GM19238 (cell line): ENCODE results near the gene CD200.

Experiments used
- DNase-seq: peaks from one replicate; pipeline ENCODE4 v3.0.0; 2011; ENCODE audit warnings: low spot score; ENCODE audit not compliant: insufficient read length

CD200 gene

DNA sequence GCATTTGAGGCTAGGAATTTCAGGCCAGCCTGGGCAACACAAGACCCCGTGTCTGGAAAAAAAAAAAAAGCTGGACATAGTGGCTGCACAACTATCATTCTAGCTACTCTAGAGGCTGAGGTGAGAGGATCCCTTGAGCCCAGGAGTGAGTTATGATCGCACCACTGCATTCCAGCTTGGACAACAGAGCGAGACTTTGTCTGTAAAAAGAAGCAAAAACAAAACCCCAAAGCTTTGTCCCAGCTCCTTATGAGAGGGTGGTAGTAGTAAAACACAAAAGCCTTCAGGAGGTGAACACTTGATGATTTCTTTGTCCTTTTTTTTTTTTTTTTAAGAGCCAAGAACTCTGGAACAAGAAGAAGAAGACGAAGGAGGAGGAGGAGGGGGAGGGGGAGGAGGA is 1.1 kb upstream of the CD200 start:
- no peak for DNase-seq

GRCh38 chr3:112333381-112334317 is 693 bp downstream of the CD200 start:
- DNase-seq = no peak

DNA sequence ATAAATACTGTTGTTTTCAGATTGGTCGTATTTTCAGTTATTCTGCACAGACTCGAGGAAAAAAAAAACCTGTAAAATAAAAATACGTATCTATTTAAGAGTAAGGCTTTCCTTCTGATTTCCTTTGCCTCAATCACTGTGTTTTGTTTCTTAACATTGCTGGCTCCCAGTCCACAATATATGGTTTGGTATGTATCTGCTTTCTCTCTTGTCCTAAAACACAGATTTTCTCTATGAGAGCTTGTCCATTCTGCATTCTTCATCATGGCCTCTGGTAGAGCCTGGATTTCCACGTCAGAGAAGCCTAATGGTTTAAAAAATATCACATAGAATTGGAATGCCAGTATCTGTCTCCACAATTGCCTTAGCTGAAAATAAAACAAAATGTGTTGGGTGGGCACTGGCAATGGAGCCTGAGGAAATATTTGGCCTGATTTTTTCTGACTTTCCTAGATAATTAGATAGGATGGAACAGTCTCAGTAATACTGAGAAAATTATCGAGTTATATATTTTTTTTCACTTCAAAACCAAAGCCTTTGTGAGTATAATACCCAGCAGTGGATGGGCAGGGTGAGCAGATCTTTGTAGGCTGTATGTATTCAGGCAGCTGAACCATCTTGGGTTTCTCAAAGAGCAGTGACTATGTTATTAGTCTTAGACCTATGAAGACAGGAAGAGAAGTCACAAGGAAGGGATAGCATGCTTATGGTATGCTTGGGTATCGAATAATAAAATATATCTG is 1.9 kb downstream of the CD200 start:
- DNase-seq = no peak

DNA sequence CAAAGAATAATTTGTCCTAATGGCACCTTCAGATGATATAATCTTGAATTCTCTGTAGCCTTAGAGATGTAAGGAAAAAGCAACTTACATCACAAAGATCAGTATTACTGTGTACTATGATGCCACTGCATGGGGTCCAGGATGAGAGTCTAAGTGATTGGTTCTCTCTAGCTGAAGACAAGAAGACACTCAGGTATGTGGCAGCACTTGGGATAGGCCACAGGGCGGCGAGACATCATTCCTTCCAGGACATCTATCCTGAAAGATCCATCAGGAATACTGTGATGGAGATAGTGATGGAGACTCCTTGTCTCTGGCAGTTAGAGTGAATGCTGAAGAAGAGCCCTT is 2.5 kb downstream of the CD200 start:
- no peak for DNase-seq

DNA sequence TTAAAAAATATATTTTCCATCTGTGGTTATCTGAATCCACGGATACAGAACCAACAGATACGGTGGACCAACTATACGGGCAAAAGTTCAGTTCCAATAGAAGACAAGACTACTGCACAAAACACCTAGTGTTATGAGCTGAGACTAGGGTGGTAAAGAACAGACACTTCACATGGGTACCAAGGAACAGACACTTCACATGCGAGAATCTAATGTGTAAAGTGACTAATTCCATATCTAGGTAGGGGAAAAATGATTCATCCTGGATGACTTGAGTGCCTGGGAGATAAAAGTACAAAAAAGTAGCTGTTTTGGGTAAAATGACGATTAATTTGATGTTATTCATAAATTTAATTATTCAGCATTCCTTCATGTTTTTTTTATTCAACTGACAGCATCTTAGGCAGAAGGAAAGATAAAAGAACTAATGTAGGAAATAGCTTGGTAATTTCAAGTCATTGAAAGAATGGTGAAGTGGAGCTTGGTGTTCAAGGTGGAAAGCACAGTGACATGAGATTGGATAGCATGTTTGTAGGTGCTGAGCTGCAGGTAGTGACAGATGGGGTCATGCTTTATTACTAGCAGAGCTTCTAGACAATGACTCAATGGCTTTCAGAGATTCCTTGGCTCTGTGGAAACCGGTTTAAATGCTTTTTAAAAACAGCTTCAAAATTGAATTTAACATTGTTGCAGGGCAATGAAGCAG is 5.2 kb downstream of the CD200 start:
- no peak for DNase-seq

DNA sequence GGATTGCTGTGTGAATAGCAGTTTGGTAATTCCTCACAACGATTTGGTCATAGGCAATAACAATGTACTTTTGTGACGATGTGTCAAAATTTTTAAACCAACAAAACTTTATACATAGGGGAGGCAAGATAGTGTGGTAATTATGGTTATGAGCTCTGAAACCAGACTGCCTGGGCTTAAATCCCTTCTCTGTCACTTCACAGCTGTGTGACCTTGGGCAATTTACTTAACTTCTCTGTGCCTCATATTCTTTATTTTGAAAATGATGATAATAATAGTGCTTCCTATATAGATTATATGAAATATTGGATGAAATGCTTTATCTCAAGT is 5.7 kb downstream of the CD200 start:
- no peak for DNase-seq

- no peak for DNase-seq
Measured at GRCh38 chr3:112339134-112339533, 6.2 kb downstream of the CD200 start.

GRCh38 chr3:112339609-112340008 is 6.7 kb downstream of the CD200 start:
- no peak for DNase-seq

GRCh38 chr3:112341386-112341785 is 8.4 kb downstream of the CD200 start:
- DNase-seq = no peak

DNA sequence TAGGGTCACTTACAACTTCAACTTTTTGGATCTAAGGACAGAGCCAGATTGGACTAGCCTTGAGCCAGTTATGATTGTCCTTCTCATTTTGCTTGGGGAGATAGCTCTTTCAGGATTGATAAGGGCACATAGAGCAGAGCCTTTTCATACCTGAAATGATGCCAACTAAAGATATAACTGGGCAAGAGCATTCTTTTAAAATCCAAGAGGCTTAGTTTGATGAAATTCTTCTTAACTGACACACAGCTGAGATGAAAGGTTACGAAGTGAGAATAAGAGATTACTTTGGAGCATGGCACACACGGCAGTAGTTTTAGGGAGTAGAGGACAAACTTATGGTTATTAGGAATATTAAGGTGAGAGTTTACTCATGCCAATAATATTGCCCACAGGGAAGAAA is 12.7 kb downstream of the CD200 start:
- no peak for DNase-seq

GRCh38 chr3:112346491-112347122 is 13.7 kb downstream of the CD200 start:
- DNase-seq = no peak

- DNase-seq = no peak
Measured at GRCh38 chr3:112348943-112349342, 16.0 kb downstream of the CD200 start.

GRCh38 chr3:112349557-112349956 is 16.6 kb downstream of the CD200 start:
- no peak for DNase-seq

GRCh38 chr3:112350018-112350810 is 17.3 kb downstream of the CD200 start:
- DNase-seq = no peak

- no peak for DNase-seq
Measured at GRCh38 chr3:112351036-112351435, 18.1 kb downstream of the CD200 start.

DNA sequence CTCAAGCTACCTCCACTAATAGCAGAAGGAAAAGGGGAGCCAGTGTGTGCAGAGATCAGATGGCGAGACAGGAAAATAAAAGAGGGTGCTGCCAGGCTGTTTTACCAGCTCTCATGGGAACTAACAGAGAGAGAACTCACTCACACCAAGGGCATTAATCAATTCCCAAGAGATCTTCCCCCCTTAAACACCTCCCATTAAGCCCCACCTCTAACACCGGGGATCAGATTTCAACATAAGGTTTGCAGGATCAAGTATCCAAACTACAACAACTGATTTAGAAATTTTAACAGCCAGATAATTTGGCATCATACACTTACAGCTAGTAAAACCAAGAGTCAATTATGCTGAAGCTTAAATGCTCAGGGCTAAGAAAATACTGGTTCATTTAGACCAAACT is 18.9 kb downstream of the CD200 start:
- DNase-seq = no peak

DNA sequence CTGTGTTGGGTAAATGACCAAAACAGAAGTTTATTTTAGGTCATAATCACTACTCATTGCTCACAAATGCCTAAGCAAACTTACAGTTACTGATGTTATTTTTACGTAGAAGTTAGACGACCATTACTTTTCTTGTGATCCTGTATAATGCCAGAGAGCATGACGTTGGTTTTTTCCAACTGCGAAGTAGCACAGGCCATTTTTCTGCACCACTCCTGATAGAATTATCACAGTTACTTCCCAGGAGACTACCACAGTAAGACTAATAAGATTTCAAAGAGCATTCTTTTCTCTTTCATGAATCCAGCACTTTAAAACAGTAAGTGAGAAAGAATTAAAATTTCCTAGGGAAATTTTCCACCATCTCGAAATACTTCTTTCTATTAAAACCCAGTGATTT is 19.8 kb downstream of the CD200 start:
- DNase-seq = no peak

DNA sequence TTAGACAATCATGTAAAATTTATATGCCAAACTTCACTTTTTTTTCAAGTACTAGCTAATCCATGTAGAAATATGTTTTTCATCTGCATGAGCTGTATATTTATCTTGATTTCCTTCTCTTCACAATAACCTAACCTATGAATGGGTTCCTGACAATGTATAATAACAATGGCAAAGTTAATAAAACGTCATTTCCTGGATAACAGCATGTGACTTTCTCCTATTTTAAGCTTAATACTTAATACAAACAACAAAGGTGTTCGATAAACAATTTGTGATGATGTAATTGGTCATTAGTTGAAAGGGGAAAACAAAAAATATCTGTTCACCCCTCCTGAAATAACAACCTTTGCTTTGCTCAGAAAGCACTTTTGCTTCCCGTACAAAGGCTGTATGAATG is 20.4 kb downstream of the CD200 start:
- no peak for DNase-seq

GRCh38 chr3:112354642-112355306 is 21.8 kb downstream of the CD200 start:
- DNase-seq = no peak

DNA sequence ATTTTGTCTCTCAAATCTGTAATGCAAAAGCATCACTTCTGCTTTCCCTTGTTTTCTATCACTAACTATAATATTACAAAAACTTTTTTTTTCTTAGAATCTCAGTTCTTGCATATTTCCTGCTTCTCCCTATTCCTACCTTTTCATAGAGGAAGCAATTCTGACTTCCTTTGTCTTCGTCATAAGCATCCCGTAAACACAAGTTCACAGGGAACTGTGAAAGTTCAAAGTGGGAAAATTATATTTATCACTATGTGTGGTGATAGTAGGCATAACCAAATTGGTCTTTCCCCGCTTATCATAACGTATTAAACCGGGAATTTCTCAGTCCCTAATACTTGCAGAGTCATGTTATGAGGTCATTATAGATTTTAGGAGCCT is 22.3 kb downstream of the CD200 start:
- DNase-seq = no peak
